ENCODE measurements around the gene NEK10. TPM values are rescaled to one million over a fixed set of nuclear protein-coding genes. Genes with fewer than 3 reads are reported as not detected.

NEK10 gene
- total RNA-seq, 1 donor from 2014 or later, result 1.2 TPM

DNA sequence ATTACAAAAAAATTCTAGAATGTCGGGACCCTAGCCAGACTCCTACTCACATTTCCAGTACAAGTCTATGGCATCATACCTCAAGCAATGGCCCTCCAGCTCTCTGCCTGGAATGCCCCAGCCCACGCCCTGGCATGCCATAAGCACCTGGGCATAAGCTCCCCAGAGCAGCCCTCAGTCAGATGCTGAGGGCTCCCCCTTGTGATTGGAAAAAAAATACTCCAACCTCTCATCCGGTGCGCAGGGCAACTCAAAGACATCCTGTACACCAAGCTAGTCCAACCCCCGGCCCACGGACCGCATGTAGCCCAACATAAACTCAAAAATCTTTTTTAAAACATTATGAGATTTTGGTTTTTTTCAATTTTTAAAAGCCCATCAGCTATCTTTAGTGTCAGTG is 115.4 kb downstream of the NEK10 start:
- H3K4me3 Mint-ChIP-seq (ENCODE audit: unreplicated experiment), result no peak overlapping the region
- H3K27me3 Mint-ChIP-seq (ENCODE audit: unreplicated experiment), result peaks cover 1% of the 10 kb centered on the region

GRCh38 chr3:27253391-27253790 is 115.8 kb downstream of the NEK10 start:
- DNase-seq (ENCODE audit: low spot score), result no peak
- H3K9me3 Mint-ChIP-seq (ENCODE audit: unreplicated experiment), result no peaks in the 10 kb centered on the region
- no peak overlapping the region for H3K4me3 Mint-ChIP-seq (ENCODE audit: unreplicated experiment)
- no peaks in the 10 kb centered on the region for H3K36me3 Mint-ChIP-seq (ENCODE audit: low read depth, unreplicated experiment)
- no peaks in the 10 kb centered on the region for H3K4me1 Mint-ChIP-seq (ENCODE audit: unreplicated experiment)
- H3K27ac Mint-ChIP-seq (ENCODE audit: unreplicated experiment), result no peak overlapping the region
- TF ChIP-seq CTCF (IDR thresholded peaks at IDR 0.05; ENCODE audit: unreplicated experiment), result no peak
- H3K27me3 Mint-ChIP-seq (ENCODE audit: unreplicated experiment), result peaks cover 1% of the 10 kb centered on the region

More for the DNA sequence above, 115.4 kb downstream of the NEK10 start:
- Mint-ChIP-seq H3K4me1 (ENCODE audit: unreplicated experiment) (no peaks in the 10 kb centered on the region), H3K9me3 (ENCODE audit: unreplicated experiment) (no peaks in the 10 kb centered on the region), H3K27ac (ENCODE audit: unreplicated experiment) (no peak overlapping the region), H3K36me3 (ENCODE audit: low read depth, unreplicated experiment) (no peaks in the 10 kb centered on the region)
- peak; percentile 51 for DNase-seq (ENCODE audit: low spot score)
- TF ChIP-seq CTCF (IDR thresholded peaks at IDR 0.05; ENCODE audit: unreplicated experiment), result peak; percentile 29

DNA sequence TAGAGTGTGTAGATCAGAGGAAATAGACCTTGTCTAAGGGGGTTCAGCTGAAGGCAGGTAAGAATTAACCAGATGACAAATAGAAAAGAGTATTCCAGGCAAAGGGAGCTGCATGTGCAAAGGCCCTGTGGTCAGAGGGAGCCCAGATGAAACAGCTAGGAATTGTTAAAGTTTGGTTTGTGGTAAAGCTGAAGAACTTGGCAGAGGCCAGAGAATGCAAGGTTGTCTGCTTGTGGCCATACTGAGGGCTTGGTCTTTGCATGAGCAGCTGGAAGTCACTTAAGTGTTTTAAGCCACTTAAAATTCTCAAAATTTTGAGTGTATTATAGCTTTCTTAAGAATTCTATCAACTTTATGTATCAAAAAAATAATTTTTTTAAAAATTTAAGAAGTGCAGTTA is 116.5 kb downstream of the NEK10 start:
- no peaks in the 10 kb centered on the region for H3K4me1 Mint-ChIP-seq (ENCODE audit: unreplicated experiment)

GRCh38 chr3:27244374-27244773 is 124.8 kb downstream of the NEK10 start:
- TF ChIP-seq CTCF (IDR thresholded peaks at IDR 0.05; ENCODE audit: unreplicated experiment), result no peak
- Mint-ChIP-seq H3K36me3 (ENCODE audit: low read depth, unreplicated experiment) (no peaks in the 10 kb centered on the region), H3K9me3 (ENCODE audit: unreplicated experiment) (no peaks in the 10 kb centered on the region), H3K27ac (ENCODE audit: unreplicated experiment) (no peak overlapping the region), H3K4me3 (ENCODE audit: unreplicated experiment) (no peak overlapping the region), H3K27me3 (ENCODE audit: unreplicated experiment) (peaks cover 2% of the 10 kb centered on the region), H3K4me1 (ENCODE audit: unreplicated experiment) (no peaks in the 10 kb centered on the region)
- no peak for DNase-seq (ENCODE audit: low spot score)

More for the DNA sequence above, 116.5 kb downstream of the NEK10 start:
- Mint-ChIP-seq H3K36me3 (ENCODE audit: low read depth, unreplicated experiment) (no peaks in the 10 kb centered on the region), H3K4me3 (ENCODE audit: unreplicated experiment) (no peak overlapping the region), H3K27me3 (ENCODE audit: unreplicated experiment) (peaks cover 1% of the 10 kb centered on the region), H3K9me3 (ENCODE audit: unreplicated experiment) (no peaks in the 10 kb centered on the region), H3K27ac (ENCODE audit: unreplicated experiment) (no peak overlapping the region)
- no peak for DNase-seq (ENCODE audit: low spot score)
- TF ChIP-seq CTCF (IDR thresholded peaks at IDR 0.05; ENCODE audit: unreplicated experiment), result no peak

DNA sequence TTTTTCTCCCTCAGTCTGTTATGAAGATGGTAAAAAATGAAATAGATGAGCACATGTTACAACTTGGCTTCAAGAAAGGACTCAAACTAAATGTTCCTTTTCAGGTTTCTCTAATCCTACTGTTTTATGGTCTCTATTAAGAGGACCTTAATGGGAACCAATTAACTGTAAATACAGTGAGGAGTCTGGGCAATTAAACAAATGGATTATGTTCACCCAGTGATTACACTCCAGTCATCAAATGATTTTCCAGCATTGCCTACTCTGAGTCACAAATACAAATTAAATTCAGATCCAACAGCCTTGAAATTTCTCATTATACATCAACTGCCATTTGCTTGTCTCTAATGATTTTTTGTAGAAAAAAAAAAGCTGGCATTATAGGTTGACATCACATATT is 129.2 kb downstream of the NEK10 start:
- Mint-ChIP-seq H3K36me3 (ENCODE audit: low read depth, unreplicated experiment) (peaks cover 4% of the 10 kb centered on the region), H3K27ac (ENCODE audit: unreplicated experiment) (no peak overlapping the region), H3K27me3 (ENCODE audit: unreplicated experiment) (peaks cover 2% of the 10 kb centered on the region), H3K4me3 (ENCODE audit: unreplicated experiment) (no peak overlapping the region), H3K9me3 (ENCODE audit: unreplicated experiment) (peaks cover 9% of the 10 kb centered on the region), H3K4me1 (ENCODE audit: unreplicated experiment) (no peaks in the 10 kb centered on the region)
- TF ChIP-seq CTCF (IDR thresholded peaks at IDR 0.05; ENCODE audit: unreplicated experiment), result no peak
- no peak for DNase-seq (ENCODE audit: low spot score)

Data from endothelial cell (in vitro differentiated cells).